GM18526 (cell line): ENCODE results near the gene ABCC6.

Experiments
- POLR2A ChIP-seq: IDR thresholded peaks from 3 replicates; pipeline ENCODE4 v1.6.1; 2011; ENCODE audit not compliant: insufficient read length; ENCODE audit errors: extremely low read depth

Gene ABCC6

DNA sequence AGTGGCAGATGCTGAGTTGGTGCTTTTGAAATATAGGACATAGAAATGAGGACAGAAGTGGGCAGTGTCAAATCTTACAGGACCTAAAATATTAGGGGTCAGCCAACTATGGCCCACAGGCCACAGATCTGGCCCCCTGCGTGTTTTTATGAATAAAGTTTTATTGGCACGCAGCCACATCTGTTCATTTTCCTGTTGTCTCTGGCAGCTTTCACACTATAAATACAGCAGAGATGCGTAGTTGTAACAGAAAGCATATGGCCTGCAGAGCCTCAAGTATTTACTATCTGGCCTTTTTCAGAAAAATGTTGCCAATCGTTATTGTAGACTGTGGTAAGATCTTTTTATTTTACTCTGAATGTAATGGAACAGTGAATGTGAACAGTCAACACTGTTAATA lies 82.8 kb downstream of the ABCC6 start:
- TF ChIP-seq POLR2A, result no peak

GRCh38 chr16:16139806-16140205 lies 83.5 kb downstream of the ABCC6 start:
- no peak for TF ChIP-seq POLR2A

- TF ChIP-seq POLR2A, result no peak
Observed at GRCh38 chr16:16139061-16139460, 84.2 kb downstream of the ABCC6 start.

GRCh38 chr16:16138034-16138635 lies 85.2 kb downstream of the ABCC6 start:
- no peak for TF ChIP-seq POLR2A

DNA sequence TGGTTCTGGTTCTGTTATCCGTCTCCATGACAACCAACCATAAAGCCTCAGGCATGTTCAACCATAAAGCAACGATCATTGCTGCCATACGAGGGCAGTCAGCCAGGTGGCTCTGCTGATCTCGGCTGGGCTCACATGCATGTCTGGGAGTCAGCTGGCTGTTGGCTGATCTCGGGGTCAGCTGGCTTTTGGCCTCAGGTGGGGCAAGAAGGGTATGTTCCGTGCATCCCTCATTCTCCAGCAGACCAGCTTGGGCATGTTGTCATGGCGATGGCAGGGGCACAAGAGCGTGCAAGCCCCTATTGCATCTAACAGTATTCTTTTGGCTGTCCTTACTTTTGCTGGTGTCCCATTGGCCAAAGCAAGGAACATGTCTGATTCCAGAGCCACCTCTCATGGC lies 86.2 kb downstream of the ABCC6 start:
- TF ChIP-seq POLR2A, result no peak

- no peak for TF ChIP-seq POLR2A
Observed at GRCh38 chr16:16136588-16136987, 86.7 kb downstream of the ABCC6 start.

DNA sequence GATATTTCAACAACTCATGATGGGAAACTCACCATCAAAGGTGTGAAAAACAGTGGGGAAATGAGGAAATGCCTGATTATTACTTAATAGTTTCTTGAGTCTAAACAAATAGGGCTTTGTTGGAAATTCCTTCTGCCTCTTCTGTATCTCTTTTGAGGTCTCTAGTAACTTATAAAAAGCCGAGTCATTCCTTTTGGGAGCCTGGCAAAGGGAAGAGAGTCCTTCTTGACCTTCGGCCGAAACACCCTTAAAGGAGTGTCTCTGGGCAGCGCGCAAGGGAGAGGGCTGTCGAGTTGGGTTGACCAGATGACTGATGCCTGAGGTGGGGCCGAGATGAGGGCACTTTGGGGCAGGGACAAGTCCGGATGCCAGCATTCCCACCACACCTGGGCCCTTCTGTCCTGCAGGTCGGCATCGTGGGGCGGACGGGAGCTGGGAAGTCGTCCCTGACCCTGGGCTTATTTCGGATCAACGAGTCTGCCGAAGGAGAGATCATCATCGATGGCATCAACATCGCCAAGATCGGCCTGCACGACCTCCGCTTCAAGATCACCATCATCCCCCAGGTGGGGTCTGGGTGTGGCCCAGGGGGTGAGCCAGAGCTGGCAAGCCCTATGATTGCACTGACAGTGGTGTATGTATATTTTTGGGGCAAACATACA lies 89.2 kb downstream of the ABCC6 start:
- TF ChIP-seq POLR2A, result no peak

- no peak for TF ChIP-seq POLR2A
Observed at GRCh38 chr16:16131659-16132058, 91.6 kb downstream of the ABCC6 start.

DNA sequence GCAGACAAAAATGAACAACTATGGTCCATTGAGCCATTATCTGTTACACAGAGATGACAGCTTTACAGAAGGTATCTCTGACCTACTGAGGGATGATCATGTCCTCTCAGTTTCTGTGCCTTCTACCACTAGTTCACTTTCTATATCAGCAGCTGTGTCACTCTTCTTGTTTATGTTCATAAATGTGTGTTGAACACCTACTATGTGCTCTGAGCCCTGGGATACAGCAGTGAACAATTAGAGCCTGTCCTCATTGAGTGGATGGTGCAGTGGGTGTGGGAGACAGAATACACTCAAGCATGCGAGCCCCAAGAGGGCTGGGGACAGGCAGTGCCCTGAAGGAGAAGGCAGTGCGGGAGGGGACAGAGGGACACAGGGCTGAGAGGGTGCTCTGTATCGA lies 92.1 kb downstream of the ABCC6 start:
- TF ChIP-seq POLR2A, result no peak

DNA sequence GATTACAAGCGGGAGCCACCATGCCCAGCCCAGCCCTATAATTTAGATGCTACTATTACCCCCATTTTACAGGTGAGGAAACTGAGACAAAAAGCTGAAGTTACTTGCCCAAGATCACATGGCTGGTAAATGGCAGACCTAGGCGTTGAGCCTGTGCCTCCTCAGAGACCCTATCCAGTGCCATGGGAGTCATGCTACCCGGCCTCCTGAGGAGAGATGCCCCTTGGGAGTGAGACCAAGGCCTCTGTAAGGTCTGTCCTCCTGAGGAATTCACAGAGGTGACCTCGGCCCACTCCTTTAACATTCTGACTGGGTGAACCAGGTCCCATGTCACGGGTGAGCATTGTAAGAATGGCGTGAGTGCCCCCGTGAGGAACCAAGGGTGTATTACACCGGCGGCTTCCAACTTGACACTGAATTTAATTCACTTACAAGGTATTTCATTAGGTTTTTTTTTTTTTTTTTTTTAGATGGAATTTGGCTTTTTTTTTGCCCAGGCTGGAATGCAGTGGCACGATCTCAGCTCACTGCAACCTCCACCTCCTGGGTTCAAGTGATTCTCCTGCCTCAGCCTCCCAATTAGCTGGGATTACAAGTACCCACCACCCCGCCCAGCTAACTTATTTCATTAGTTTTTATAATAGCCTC lies 95.7 kb downstream of the ABCC6 start:
- no peak for TF ChIP-seq POLR2A

- TF ChIP-seq POLR2A, result no peak
Observed at GRCh38 chr16:16126896-16127295, 96.4 kb downstream of the ABCC6 start.

GRCh38 chr16:16124974-16125373 lies 98.3 kb downstream of the ABCC6 start:
- TF ChIP-seq POLR2A, result no peak

GRCh38 chr16:16124438-16124837 lies 98.9 kb downstream of the ABCC6 start:
- TF ChIP-seq POLR2A, result no peak

- TF ChIP-seq POLR2A, result no peak
Observed at GRCh38 chr16:16122264-16122663, 101.0 kb downstream of the ABCC6 start.

DNA sequence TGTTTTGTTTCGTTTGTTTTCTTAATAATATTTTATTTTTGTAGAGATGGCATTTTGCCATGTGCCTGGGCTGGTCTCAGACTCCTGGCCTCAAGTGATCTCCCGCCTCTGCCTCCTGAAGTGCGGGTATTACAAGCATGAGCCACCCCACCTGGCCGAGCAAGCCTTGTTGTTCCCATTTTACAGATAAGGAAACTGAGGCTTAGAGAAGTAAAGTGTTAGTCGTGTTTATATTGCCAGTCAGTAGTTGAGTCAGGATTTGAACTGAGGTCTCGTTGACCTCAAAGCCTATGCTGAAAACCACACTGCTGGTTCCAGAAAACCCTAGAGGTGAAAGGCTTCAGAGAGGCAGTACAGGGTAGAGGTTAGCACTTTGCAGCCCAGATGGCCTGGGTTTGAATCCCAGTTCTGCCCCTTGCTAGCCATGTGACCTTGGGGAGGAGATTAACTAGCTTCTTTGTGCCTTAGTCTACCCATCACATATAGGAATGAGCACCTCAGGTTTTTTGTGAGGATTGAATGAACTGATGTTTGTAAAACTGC lies 102.0 kb downstream of the ABCC6 start:
- TF ChIP-seq POLR2A, result no peak
